ENCODE measurements around the gene C5AR2. TPM values are rescaled to one million over a fixed set of nuclear protein-coding genes. Genes with fewer than 3 reads are reported as not detected.

The C5AR2 gene
- total RNA-seq = 0.32 and 0.49 TPM in 2 replicates

GRCh38 chr19:47331931-47332547 lies at the start of gene C5AR2:
Gene C5AR2, plus strand, starts transcription at chr19:47332175. Its CDS starts 8,625 bp downstream, at chr19:47340800.

GRCh38 chr19:47309608-47310007 lies 22.4 kb upstream of the C5AR2 start, which contains the start of gene C5AR1:
Gene C5AR1, plus strand, starts transcription at chr19:47309861. Its CDS starts 35 bp downstream, at chr19:47309896.

GRCh38 chr19:47348819-47349795 lies 17.1 kb downstream of the C5AR2 start, which contains the start of gene DHX34:
Gene DHX34, plus strand, starts transcription at chr19:47349315. Its CDS starts 3,716 bp downstream, at chr19:47353031.

Other genes starting within 250 kb of the C5AR2 start
- gene ZC3H4, start 218.4 kb upstream of the C5AR2 start, total RNA-seq = 21.1 and 21.3 TPM in 2 replicates
- 97.8 and 106 TPM in 2 replicates for gene SAE1, start 201.3 kb upstream of the C5AR2 start, total RNA-seq
- 6.3 and 8.9 TPM in 2 replicates for gene BBC3, start 101.0 kb upstream of the C5AR2 start, total RNA-seq
- gene CCDC9, start 75.7 kb upstream of the C5AR2 start, total RNA-seq = 9.6 and 13.4 TPM in 2 replicates
- 2.6 and 2.9 TPM in 2 replicates for gene INAFM1, start 57.3 kb upstream of the C5AR2 start, total RNA-seq
- 0.49 TPM in 1 of 2 replicates, not detected in the other for gene C5AR1, start 22.3 kb upstream of the C5AR2 start, total RNA-seq
- gene DHX34, start 17.1 kb downstream of the C5AR2 start, total RNA-seq = 12.8 and 16.7 TPM in 2 replicates
- gene MEIS3, start 87.4 kb downstream of the C5AR2 start, total RNA-seq = 36.7 and 51.6 TPM in 2 replicates
- gene SLC8A2, start 139.7 kb downstream of the C5AR2 start, total RNA-seq = 0.97 TPM in 1 of 2 replicates, not detected in the other
- gene KPTN, start 152.0 kb downstream of the C5AR2 start, total RNA-seq = 2.6 and 2.8 TPM in 2 replicates
- gene NAPA, start 182.9 kb downstream of the C5AR2 start, total RNA-seq = 81.9 and 117 TPM in 2 replicates
- not detected in 2 replicates for gene ZNF541, start 241.0 kb downstream of the C5AR2 start, total RNA-seq

Data from hair follicle dermal papilla cell (primary cell).